ENCODE results near the gene ZC3H12C. TPM values are rescaled to one million over a fixed set of nuclear protein-coding genes. Genes with fewer than 3 reads are reported as not detected.

ZC3H12C gene
- total and polyA plus RNA-seq, 2 of the 4 experiments (the other 2 are of a cell fraction), result 4.2 to 15.8 TPM

- no peaks in the 10 kb centered on the region for H3K79me1 ChIP-seq (ENCODE audit: low read depth in 1 of 2, low read length in 2 of 2)
- ChIA-PET CTCF (no interaction called here), POLR2A (ENCODE audit: unreplicated experiment) (no interaction called here)
- no peak overlapping the region for H3K27ac ChIP-seq (ENCODE audit: insufficient read depth, low read length)
- BruUV-seq (replicated peaks), result no TSS peak
- no peak overlapping the region for H4K5ac ChIP-seq (ENCODE audit: low read depth, low read length)
- no peak overlapping the region for H3K14ac ChIP-seq (replicated peaks; ENCODE audit: low read depth, low read length)
- H3K4me1 ChIP-seq (ENCODE audit: control insufficient read depth, insufficient read depth, low read length), result peaks cover 5% of the 10 kb centered on the region
- no peak overlapping the region for H2BK20ac ChIP-seq (ENCODE audit: low read depth, low read length)
- intact Hi-C loops (cut with micrococcal nuclease) (no loop called here), dilution Hi-C loops (cut with HindIII; ENCODE audit: low sequenced_read_pairs, unreplicated experiment) (no loop called here), in situ Hi-C loops (cut with MboI; ENCODE audit: low sequenced_read_pairs) (loop anchor here (25.0 kb wide), 1 partner anchor 223 kb away; no protein-coding TSS in a partner anchor)
- no peak overlapping the region for H2BK5ac ChIP-seq (ENCODE audit: low read depth, low read length, poor library complexity, severe bottlenecking)
- TF ChIP-seq MAFK (IDR thresholded peaks at IDR 0.05; ENCODE audit: low read depth, low read length), result no peak
- H3K4ac ChIP-seq (ENCODE audit: low read depth, low read length), result no peak overlapping the region
- H3K23ac ChIP-seq (ENCODE audit: low read depth, low read length), result no peak overlapping the region
- H2AK9ac ChIP-seq (replicated peaks; ENCODE audit: low read depth, low read length, poor library complexity), result no peak overlapping the region
- H3K4me2 ChIP-seq (ENCODE audit: low read depth, low read length), result 0 out of 2 replicates have a peak overlapping the region, but pooled peaks have one; percentile 2
- no peaks in the 10 kb centered on the region for H3K27me3 ChIP-seq (ENCODE audit: control insufficient read depth, insufficient read depth, low read length)
- H2BK15ac ChIP-seq (ENCODE audit: low read depth, low read length), result no peak overlapping the region
- no peak overlapping the region for H2AFZ ChIP-seq (replicated peaks; ENCODE audit: low read length, poor library complexity)
- no peak overlapping the region for H4K91ac ChIP-seq (ENCODE audit: insufficient read depth, low read depth, low read length)
- H3K9me1 ChIP-seq (ENCODE audit: insufficient read depth, low read length), result peaks cover 4% of the 10 kb centered on the region; the same call in 1 of the 2 replicates
- WGBS, 2 experiments (ENCODE audit: extremely low coverage in 2 of 2, insufficient read length in 1 of 2), result 50% methylated on average over 2 of the region's 3 CpGs; no CpG with 5 or more reads in 1 of the 2 experiments
- H3K9me3 ChIP-seq (ENCODE audit: control insufficient read depth, insufficient read depth, low read length), result no peaks in the 10 kb centered on the region
- no peak overlapping the region for H2BK120ac ChIP-seq (ENCODE audit: low read depth, low read length)
- H3K18ac ChIP-seq (ENCODE audit: low read depth, low read length), result no peak overlapping the region
- DNase-seq, result peak; percentile 83
- H4K8ac ChIP-seq (ENCODE audit: low read depth in 2 of 2, low read length in 2 of 2), result no peak overlapping the region
- H2AK5ac ChIP-seq (ENCODE audit: low read depth, low read length), result no peak overlapping the region
- no peak overlapping the region for H3K4me3 ChIP-seq (ENCODE audit: insufficient read depth, low read depth, low read length)
- H3K56ac ChIP-seq (ENCODE audit: extremely low read depth, insufficient read depth, low read length), result no peak overlapping the region
- no peaks in the 10 kb centered on the region for H4K20me1 ChIP-seq (ENCODE audit: insufficient read depth, low read length)
- ATAC-seq (ENCODE audit: low read depth), result peak; percentile 74
- no peak overlapping the region for H3K9ac ChIP-seq (ENCODE audit: low read depth, low read length)
- H3K36me3 ChIP-seq (ENCODE audit: control insufficient read depth, insufficient read depth, low read length), result no peaks in the 10 kb centered on the region
Observed at GRCh38 chr11:110185121-110185591, 92.0 kb downstream of the ZC3H12C start.

Data from IMR-90 (cell line).